Lung (tissue), 12 donors: ENCODE results near the gene TSPYL4. TPM values are rescaled to one million over a fixed set of nuclear protein-coding genes. Genes with fewer than 3 reads are reported as not detected.

ENCODE experiments used
- ATAC-seq: fragments of 200-7000 bp; cut with Tn5 transposase; one replicate; pipeline ENCODE4 v1.9.1; 2020; ENCODE audit warnings: moderate number of reproducible peaks; ENCODE audit not compliant: insufficient read depth, low FRiP score
- DNase-seq, 3 donors: peaks; one replicate each; pipeline ENCODE4 v3.0.0-alpha.2; 2013 to 2017
- H3K27ac ChIP-seq, 2 donors: one replicate each; pipeline ENCODE4 v1.5.1; 2013; ENCODE audit warnings: mild to moderate bottlenecking in 2 of 2, moderate library complexity in 2 of 2, control low read depth in 1 of 2, inconsistent platforms in 1 of 2, low read depth in 1 of 2, low read length in 1 of 2
- H3K27me3 ChIP-seq, 3 donors: one replicate each; pipeline ENCODE4 v1.5.1; 2013; ENCODE audit warnings: low read length in 2 of 3; ENCODE audit not compliant: control insufficient read depth in 3 of 3, insufficient read depth in 3 of 3
- H3K36me3 ChIP-seq, 4 donors: one replicate each; pipeline ENCODE4 v1.5.1; 2013; ENCODE audit warnings: low read length in 4 of 4, mild to moderate bottlenecking in 1 of 4, moderate library complexity in 1 of 4; ENCODE audit not compliant: control insufficient read depth in 4 of 4, insufficient read depth in 4 of 4
- H3K4me1 ChIP-seq, 5 donors: one replicate each; pipeline ENCODE4 v1.5.1; 2013; ENCODE audit warnings: low read length in 5 of 5, mild to moderate bottlenecking in 2 of 5, moderate library complexity in 1 of 5; ENCODE audit not compliant: control insufficient read depth in 5 of 5, insufficient read depth in 5 of 5
- H3K4me3 ChIP-seq: one replicate; pipeline ENCODE4 v1.5.1; 2013; ENCODE audit warnings: mild to moderate bottlenecking, control low read depth, moderate library complexity
- H3K9ac ChIP-seq, 2 donors: one replicate each; pipeline ENCODE4 v1.5.1; 2013; ENCODE audit warnings: low read length in 2 of 2, control low read depth in 1 of 2; ENCODE audit not compliant: insufficient read depth in 1 of 2
- H3K9me3 ChIP-seq, 4 donors: one replicate each; pipeline ENCODE4 v1.5.1; 2013; ENCODE audit warnings: low read length in 3 of 4, mild to moderate bottlenecking in 1 of 4, moderate library complexity in 1 of 4; ENCODE audit not compliant: control insufficient read depth in 4 of 4, insufficient read depth in 3 of 4
- CTCF ChIP-seq: IDR thresholded peaks from 2 replicates; pipeline ENCODE4 v1.5.1; 2012; ENCODE audit warnings: mild to moderate bottlenecking; ENCODE audit errors: control extremely low read depth, extremely low read depth
- WGBS, 2 donors: extraction: QIAGEN DNeasy Blood & Tissue Kit; methylation state at CpG; one replicate each; pipeline ENCODE4 v1.1.7; 2013; 5-methylcytosine and 5-hydroxymethylcytosine counted together
- polyA plus RNA-seq, 2 donors: library from polyadenylated mRNA; stranded (reverse); fragments of 200-250 nt; gene quantifications; one replicate each; pipeline ENCODE4 v1.2.1, GENCODE V29; 2013
- total RNA-seq, 2 donors: library from RNA; depleted of rRNA in 1 of 2; stranded (reverse); fragments of >200 nt in 1 of 2; gene quantifications; one replicate each; pipeline ENCODE4 v1.2.1, GENCODE V29; 2014 to 2021
- donor health status: control.
- donor health status: control.
- donor health status: Bipolar disorder and iron deficiency.
- donor health status: healthy.
- donor health status: DM: yes; HTN: yes; CAD: no.

Gene TSPYL4
- total and polyA plus RNA-seq, 4 donors, result 7.3 to 30.0 (median 11.9) TPM

DNA sequence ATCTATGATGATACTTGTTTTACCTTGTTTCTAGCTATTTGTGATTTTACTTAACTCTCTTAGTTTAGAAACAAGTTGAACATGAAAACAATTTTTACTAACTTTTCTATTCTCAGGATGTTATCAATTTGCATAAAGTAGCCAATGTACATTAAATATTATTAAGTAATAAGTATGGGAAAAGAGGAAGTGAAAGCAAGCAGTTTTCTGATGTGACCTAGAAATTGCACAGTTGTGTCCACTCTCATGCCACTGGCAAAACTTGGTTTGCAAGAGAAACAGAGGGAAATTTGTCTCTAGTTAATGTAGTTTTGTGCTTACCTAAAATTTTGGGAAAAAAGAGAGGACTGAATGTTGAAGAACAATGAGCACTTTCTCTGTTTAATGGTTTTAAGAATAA is 45.1 kb upstream of the TSPYL4 start:
- Histone ChIP-seq H3K27ac (no peak overlapping the region), H3K9me3 (peaks cover 0 to 10% (median under 1%) of the 10 kb centered on the region in 4 donors), H3K36me3 (no peaks in the 10 kb centered on the region), H3K9ac (no peak overlapping the region), H3K4me3 (no peak overlapping the region), H3K27me3 (no peaks in the 10 kb centered on the region), H3K4me1 (peaks cover 0 to 6% (median 0%) of the 10 kb centered on the region in 5 donors)
- no peak for TF ChIP-seq CTCF
- ATAC-seq (no peak), DNase-seq (no peak)

DNA sequence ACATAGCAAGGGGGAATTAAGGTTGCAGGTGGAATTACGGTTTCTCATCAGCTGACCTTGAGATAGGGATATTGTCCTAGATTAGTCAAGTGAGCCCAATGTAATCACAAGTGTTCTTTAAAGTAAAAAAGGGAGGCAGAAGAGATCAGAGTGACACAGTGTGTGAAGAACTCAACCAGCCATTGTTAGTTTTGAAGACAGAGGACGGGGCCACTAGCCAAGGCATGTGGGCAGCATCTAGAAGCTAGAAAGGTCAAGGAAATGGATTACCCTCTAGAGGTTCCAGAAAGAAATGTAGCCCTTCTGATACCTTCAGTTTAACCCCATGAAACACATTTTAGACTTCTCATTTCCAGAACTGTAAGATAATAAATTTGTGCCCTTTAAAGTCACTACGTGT is 44.4 kb upstream of the TSPYL4 start:
- H3K9ac ChIP-seq, result no peak overlapping the region
- peaks cover 0 to 6% (median 0%) of the 10 kb centered on the region in 5 donors for H3K4me1 ChIP-seq
- H3K36me3 ChIP-seq, result no peaks in the 10 kb centered on the region
- no peak for DNase-seq
- 98 to 99% methylated on average over 3 of the region's 3 CpGs for WGBS, 2 donors
- H3K9me3 ChIP-seq, result peaks cover 0 to 10% (median under 1%) of the 10 kb centered on the region in 4 donors
- H3K27ac ChIP-seq, result no peak overlapping the region
- no peak overlapping the region for H3K4me3 ChIP-seq
- ATAC-seq, result no peak
- TF ChIP-seq CTCF, result no peak
- no peaks in the 10 kb centered on the region for H3K27me3 ChIP-seq

DNA sequence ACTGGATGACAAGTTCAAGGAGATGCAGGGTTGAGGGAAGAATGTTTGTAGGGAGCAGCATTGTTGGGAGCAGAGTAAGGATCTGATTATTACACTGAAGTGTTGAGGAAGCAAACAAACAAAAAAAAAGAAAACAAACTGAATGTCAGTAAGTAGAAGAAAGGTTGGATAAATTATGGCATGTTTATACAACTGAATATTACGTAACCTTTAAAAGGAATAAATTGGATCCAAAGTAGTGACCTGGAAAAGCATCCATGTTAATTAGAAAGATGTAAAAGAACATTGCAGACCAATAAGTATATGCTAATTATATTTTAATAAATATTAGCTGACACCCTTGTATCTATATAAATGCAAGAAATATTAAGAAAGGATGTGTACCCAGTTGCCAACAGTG is 38.7 kb upstream of the TSPYL4 start:
- DNase-seq (no peak), ATAC-seq (no peak)
- TF ChIP-seq CTCF, result no peak
- no peak overlapping the region for H3K4me3 ChIP-seq
- no peaks in the 10 kb centered on the region for H3K36me3 ChIP-seq
- peaks cover 0 to under 1% (median 0%) of the 10 kb centered on the region in 4 donors for H3K9me3 ChIP-seq
- no peaks in the 10 kb centered on the region for H3K27me3 ChIP-seq
- H3K4me1 ChIP-seq, result no peaks in the 10 kb centered on the region
- H3K9ac ChIP-seq, result no peak overlapping the region
- 92 to 96% methylated on average over 1 of the region's 1 CpG for WGBS, 2 donors
- no peak overlapping the region for H3K27ac ChIP-seq

- Histone ChIP-seq H3K4me3 (no peak overlapping the region), H3K27ac (no peak overlapping the region), H3K27me3 (no peaks in the 10 kb centered on the region), H3K9ac (no peak overlapping the region), H3K4me1 (no peaks in the 10 kb centered on the region), H3K36me3 (no peaks in the 10 kb centered on the region), H3K9me3 (no peaks in the 10 kb centered on the region)
- no peak for DNase-seq
- 54 to 62% methylated on average over 4 of the region's 4 CpGs for WGBS, 2 donors
- no peak for ATAC-seq
- no peak for TF ChIP-seq CTCF
These were observed 38.0 kb upstream of the TSPYL4 start for GRCh38 chr6:116291701-116292396.
